CD4-positive, alpha-beta T cell (primary cell): ENCODE data around the gene LTN1. TPM values are rescaled to one million over a fixed set of nuclear protein-coding genes. Genes with fewer than 3 reads are reported as not detected.

Experiments
- ATAC-seq: fragments of 200-7000 bp; cut with Tn5 transposase; one replicate; pipeline ENCODE4 v1.10.0; 2022; ENCODE audit warnings: mild to moderate bottlenecking; ENCODE audit not compliant: poor library complexity
- CTCF ChIA-PET: fragments of 350-600 bp; sonication (Branson Sonifier 250); formaldehyde crosslinking; loops from one replicate; lab custom pipeline; 2021; ENCODE audit warnings: antibody characterized with exemption, inconsistent platforms; lab: Charles Lee
- POLR2A ChIA-PET: fragments of 350-600 bp; sonication (Branson Sonifier 250); formaldehyde crosslinking; loops from one replicate; lab custom pipeline; 2021; ENCODE audit warnings: antibody characterized with exemption, inconsistent platforms; lab: Charles Lee
- DNase-seq, 14 experiments: peaks; one replicate each; pipeline ENCODE4 v3.0.0-alpha.2; 2013 to 2020; ENCODE audit warnings: mixed read lengths in 2 of 14
- H3K27ac ChIP-seq, 2 donors: one replicate each; pipeline versions ENCODE4 v1.5.1 to v1.7.0; 2013; ENCODE audit warnings: low read length in 2 of 2, low read depth in 1 of 2, mild to moderate bottlenecking in 1 of 2
- H3K27me3 ChIP-seq, 2 experiments: 1 replicate in 1 of 2; 2 replicates in 1 of 2; pipeline versions ENCODE4 v1.6.1 to v1.7.0; 2013; ENCODE audit warnings: low read length in 2 of 2, control low read depth in 1 of 2, mild to moderate bottlenecking in 1 of 2, moderate library complexity in 1 of 2; ENCODE audit not compliant: insufficient read depth in 2 of 2, control insufficient read depth in 1 of 2
- H3K36me3 ChIP-seq: one replicate; pipeline ENCODE4 v1.6.1; 2013; ENCODE audit warnings: low read length, control low read depth; ENCODE audit not compliant: insufficient read depth
- H3K4me1 ChIP-seq: one replicate; pipeline ENCODE4 v1.6.1; 2013; ENCODE audit warnings: low read length, control low read depth; ENCODE audit not compliant: insufficient read depth
- H3K4me3 ChIP-seq: one replicate; pipeline ENCODE4 v1.5.1; 2013; ENCODE audit warnings: mild to moderate bottlenecking, low read length, moderate library complexity
- H3K9me3 ChIP-seq, 2 experiments: 1 replicate in 1 of 2; 2 replicates in 1 of 2; pipeline versions ENCODE4 v1.6.1 to v1.7.0; 2013; ENCODE audit warnings: low read length in 2 of 2, mild to moderate bottlenecking in 2 of 2, control low read depth in 1 of 2, moderate library complexity in 1 of 2; ENCODE audit not compliant: control insufficient read depth in 1 of 2, insufficient read depth in 1 of 2
- H3K27ac Mint-ChIP-seq: one replicate; pipeline ENCODE4 v1.8.0; 2020; ENCODE audit warnings: mixed read lengths
- H3K27me3 Mint-ChIP-seq: one replicate; pipeline ENCODE4 v1.8.0; 2021; ENCODE audit warnings: mixed read lengths
- H3K36me3 Mint-ChIP-seq: one replicate; pipeline ENCODE4 v1.8.0; 2021; ENCODE audit warnings: low read depth, mixed read lengths
- H3K4me1 Mint-ChIP-seq: one replicate; pipeline ENCODE4 v1.8.0; 2021; ENCODE audit warnings: low read depth, mixed read lengths
- H3K4me3 Mint-ChIP-seq: one replicate; pipeline ENCODE4 v1.8.0; 2020; ENCODE audit warnings: mild to moderate bottlenecking, mixed read lengths
- H3K9me3 Mint-ChIP-seq: one replicate; pipeline ENCODE4 v1.8.0; 2020; ENCODE audit warnings: mixed read lengths
- intact Hi-C, 2 experiments: fragments of 100-400 bp; cut with DNase I in 1 of 2; cut with micrococcal nuclease in 1 of 2; formaldehyde crosslinking; loops; one replicate each; pipeline versions ENCODE4 v1.15.1 to v1.9.0; 2023 to 2025; cut with DNase I, micrococcal nuclease
- total RNA-seq, 174 experiments: library from RNA in 2 of 174; stranded (reverse) in 2 of 174; gene quantifications; one replicate each; pipeline ENCODE4 v1.2.3 and lab custom pipeline; 2021 to 2026
- TF ChIP-seq, protein P1 (sequence below): fragments of 200-600 bp; IDR thresholded peaks from one replicate; pipeline ENCODE4 v1.8.0; 2022; ENCODE audit warnings: antibody characterized with exemption, mild to moderate bottlenecking

LTN1 gene
- total RNA-seq, 2 experiments from 2014 or later, result 23.6 to 24.3 TPM

- POLR2A ChIA-PET, result interaction anchor here (2.5 kb wide), 1 partner anchor 50 kb away, joined by 9 read pairs; the partner anchor contains the start of gene USP16
- no peak overlapping the region for H3K4me3 Mint-ChIP-seq
- H3K9me3 Mint-ChIP-seq, result no peaks in the 10 kb centered on the region
- no peak overlapping the region for H3K4me3 ChIP-seq
- no peaks in the 10 kb centered on the region for H3K27me3 ChIP-seq
- no peak overlapping the region for H3K27ac Mint-ChIP-seq
- peaks cover 24% of the 10 kb centered on the region for H3K4me1 Mint-ChIP-seq
- H3K36me3 Mint-ChIP-seq, result peaks cover 81% of the 10 kb centered on the region
- peaks cover 57% of the 10 kb centered on the region for H3K36me3 ChIP-seq
- H3K27ac ChIP-seq, result no peak overlapping the region
- ATAC-seq (no peak), DNase-seq (no peak)
- intact Hi-C loops, result no loop called here
- no peaks in the 10 kb centered on the region for H3K27me3 Mint-ChIP-seq
- H3K9me3 ChIP-seq, result no peaks in the 10 kb centered on the region
- TF ChIP-seq, protein P1, sequence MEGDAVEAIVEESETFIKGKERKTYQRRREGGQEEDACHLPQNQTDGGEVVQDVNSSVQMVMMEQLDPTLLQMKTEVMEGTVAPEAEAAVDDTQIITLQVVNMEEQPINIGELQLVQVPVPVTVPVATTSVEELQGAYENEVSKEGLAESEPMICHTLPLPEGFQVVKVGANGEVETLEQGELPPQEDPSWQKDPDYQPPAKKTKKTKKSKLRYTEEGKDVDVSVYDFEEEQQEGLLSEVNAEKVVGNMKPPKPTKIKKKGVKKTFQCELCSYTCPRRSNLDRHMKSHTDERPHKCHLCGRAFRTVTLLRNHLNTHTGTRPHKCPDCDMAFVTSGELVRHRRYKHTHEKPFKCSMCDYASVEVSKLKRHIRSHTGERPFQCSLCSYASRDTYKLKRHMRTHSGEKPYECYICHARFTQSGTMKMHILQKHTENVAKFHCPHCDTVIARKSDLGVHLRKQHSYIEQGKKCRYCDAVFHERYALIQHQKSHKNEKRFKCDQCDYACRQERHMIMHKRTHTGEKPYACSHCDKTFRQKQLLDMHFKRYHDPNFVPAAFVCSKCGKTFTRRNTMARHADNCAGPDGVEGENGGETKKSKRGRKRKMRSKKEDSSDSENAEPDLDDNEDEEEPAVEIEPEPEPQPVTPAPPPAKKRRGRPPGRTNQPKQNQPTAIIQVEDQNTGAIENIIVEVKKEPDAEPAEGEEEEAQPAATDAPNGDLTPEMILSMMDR, result no peak
- CTCF ChIA-PET, result interaction anchor here (0.6 kb wide), 1 partner anchor 267 kb away, joined by 3 read pairs; no protein-coding TSS in a partner anchor
- H3K4me1 ChIP-seq, result no peaks in the 10 kb centered on the region
These were observed 18.0 kb downstream of the LTN1 start for GRCh38 chr21:28974531-28975227.

GRCh38 chr21:28972398-28972797 lies 20.3 kb downstream of the LTN1 start:
- ChIA-PET CTCF (no interaction called here), POLR2A (no interaction called here)
- H3K36me3 ChIP-seq, result peaks cover 63% of the 10 kb centered on the region
- H3K4me1 Mint-ChIP-seq, result peaks cover 24% of the 10 kb centered on the region
- no peak for DNase-seq
- ATAC-seq, result no peak
- no peaks in the 10 kb centered on the region for H3K4me1 ChIP-seq
- intact Hi-C loops, result no loop called here
- H3K4me3 ChIP-seq, result no peak overlapping the region
- no peaks in the 10 kb centered on the region for H3K27me3 Mint-ChIP-seq
- no peak overlapping the region for H3K4me3 Mint-ChIP-seq
- H3K9me3 ChIP-seq, result no peaks in the 10 kb centered on the region
- H3K36me3 Mint-ChIP-seq, result peaks cover 79% of the 10 kb centered on the region
- H3K27ac ChIP-seq, result no peak overlapping the region
- no peak overlapping the region for H3K27ac Mint-ChIP-seq
- no peaks in the 10 kb centered on the region for H3K27me3 ChIP-seq
- H3K9me3 Mint-ChIP-seq, result no peaks in the 10 kb centered on the region
- TF ChIP-seq, protein P1, result no peak

DNA sequence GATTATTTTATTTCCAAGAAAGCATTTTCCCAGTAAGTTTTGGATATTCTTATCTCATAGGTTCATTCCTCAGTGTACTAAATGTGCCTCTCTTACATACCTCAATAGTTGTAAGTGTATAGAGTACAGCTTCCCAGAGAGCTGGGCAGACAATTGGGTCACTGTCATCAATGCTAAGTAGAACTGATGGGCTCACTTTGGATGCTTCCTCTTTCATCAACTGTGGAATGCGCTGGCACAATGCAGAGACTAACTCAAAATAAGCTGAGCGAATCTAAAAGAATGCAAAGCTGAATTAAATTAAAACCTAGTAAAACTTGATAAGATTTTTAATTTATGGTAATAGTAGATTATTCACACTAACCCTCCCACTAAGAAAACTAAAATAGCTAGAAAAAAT lies 21.5 kb downstream of the LTN1 start:
- no peaks in the 10 kb centered on the region for H3K27me3 Mint-ChIP-seq
- H3K36me3 ChIP-seq, result peaks cover 73% of the 10 kb centered on the region
- TF ChIP-seq, protein P1, result no peak
- H3K4me3 Mint-ChIP-seq, result no peak overlapping the region
- no peak overlapping the region for H3K27ac ChIP-seq
- no peak for ATAC-seq
- H3K27me3 ChIP-seq, result no peaks in the 10 kb centered on the region
- no peaks in the 10 kb centered on the region for H3K9me3 Mint-ChIP-seq
- H3K4me1 Mint-ChIP-seq, result peaks cover 24% of the 10 kb centered on the region
- no peaks in the 10 kb centered on the region for H3K4me1 ChIP-seq
- ChIA-PET POLR2A (no interaction called here), CTCF (no interaction called here)
- no peaks in the 10 kb centered on the region for H3K9me3 ChIP-seq
- no peak overlapping the region for H3K27ac Mint-ChIP-seq
- DNase-seq, result no peak
- intact Hi-C loops, result no loop called here
- H3K36me3 Mint-ChIP-seq, result peaks cover 89% of the 10 kb centered on the region
- H3K4me3 ChIP-seq, result no peak overlapping the region
